Endothelial cell of umbilical vein (primary cell): ENCODE results near the gene SPDYE16. TPM values are rescaled to one million over a fixed set of nuclear protein-coding genes. Genes with fewer than 3 reads are reported as not detected.
"Not testable (repeated sequence)": the region's sequence is repeated elsewhere in the genome, so short reads cannot be mapped to it uniquely, and the experiment has no call there.

Source experiments
- BruUV-seq: library from RNA; stranded (reverse); fragments of 400-500 nt; replicated peaks from 2 replicates; lab custom pipeline; 2021; lab: Mats Ljungman, UMichigan
- CTCF ChIA-PET: fragments of 300-600, 350-600 bp; sonication (Branson Sonifier 250); formaldehyde crosslinking; loops from one replicate; lab custom pipeline; 2021; ENCODE audit warnings: antibody characterized with exemption, inconsistent platforms; lab: Charles Lee
- POLR2A ChIA-PET: fragments of 300-600, 350-600 bp; sonication (Branson Sonifier 250); formaldehyde crosslinking; loops from one replicate; lab custom pipeline; 2021; ENCODE audit warnings: antibody characterized with exemption, inconsistent platforms; lab: Charles Lee
- DNase-seq: peaks from one replicate; pipeline ENCODE4 v3.0.0-alpha.2; 2011; ENCODE audit warnings: low read depth, low spot score
- FAIRE-seq: peaks from 2 replicates; lab custom pipeline; 2011; peaks lifted over from hg19 to GRCh38; lab: Jason Lieb, UNC
- H2AFZ ChIP-seq: 2 replicates; pipeline ENCODE4 v1.6.0; 2012; ENCODE audit warnings: low read depth, low read length, control low read depth, inconsistent platforms
- H3K27ac ChIP-seq: 2 replicates; pipeline ENCODE4 v1.5.1; 2011; ENCODE audit warnings: low read depth, mild to moderate bottlenecking, control low read depth, low read length, moderate library complexity; ENCODE audit not compliant: insufficient read depth
- H3K27me3 ChIP-seq, 2 experiments: 2 replicates each; pipeline versions ENCODE4 v1.6.0 to v1.6.1; 2011; ENCODE audit warnings: low read length in 2 of 2, mixed read lengths in 1 of 2; ENCODE audit not compliant: control insufficient read depth in 2 of 2, insufficient read depth in 2 of 2
- H3K36me3 ChIP-seq, 2 experiments: 2 replicates in 1 of 2; 3 replicates in 1 of 2; pipeline ENCODE4 v1.5.1; 2011; ENCODE audit warnings: low read length in 2 of 2, mild to moderate bottlenecking in 1 of 2, moderate library complexity in 1 of 2; ENCODE audit not compliant: control insufficient read depth in 2 of 2, insufficient read depth in 2 of 2; ENCODE audit errors: extremely low read depth in 1 of 2
- H3K4me1 ChIP-seq: 3 replicates; pipeline ENCODE4 v1.5.1; 2011; ENCODE audit warnings: mild to moderate bottlenecking, low read length; ENCODE audit not compliant: control insufficient read depth, insufficient read depth; ENCODE audit errors: extremely low read depth
- H3K4me2 ChIP-seq: 2 replicates; pipeline ENCODE4 v1.6.1; 2011; ENCODE audit warnings: low read length, control low read depth, mixed read lengths; ENCODE audit not compliant: insufficient read depth
- H3K4me3 ChIP-seq, 3 experiments: fragments of 200-600 bp in 1 of 3; sonication (generic), shearing (Covaris generic) in 1 of 3; replicated peaks in 1 of 3; 2 replicates each; pipeline ENCODE4 v1.5.1; 2011 to 2016; ENCODE audit warnings: control low read depth in 3 of 3, low read length in 3 of 3, mild to moderate bottlenecking in 2 of 3, inconsistent platforms in 1 of 3, low read depth in 1 of 3, moderate library complexity in 1 of 3; ENCODE audit not compliant: insufficient read depth in 1 of 3
- H3K79me2 ChIP-seq: 2 replicates; pipeline ENCODE4 v1.6.0; 2012; ENCODE audit warnings: low read length, inconsistent platforms; ENCODE audit not compliant: control insufficient read depth, insufficient read depth
- H3K9ac ChIP-seq: replicated peaks from 2 replicates; pipeline ENCODE3; 2011; ENCODE audit warnings: low read length, control low read depth; ENCODE audit not compliant: insufficient read depth; ENCODE audit errors: extremely low read depth
- H3K9me1 ChIP-seq: replicated peaks from 3 replicates; pipeline ENCODE4 v1.6.0; 2011; ENCODE audit warnings: mild to moderate bottlenecking, low read length; ENCODE audit not compliant: control insufficient read depth, insufficient read depth; ENCODE audit errors: extremely low read depth
- H3K9me3 ChIP-seq: replicated peaks from 2 replicates; pipeline ENCODE4 v1.5.1; 2012; ENCODE audit warnings: low read length, inconsistent platforms; ENCODE audit not compliant: control insufficient read depth, insufficient read depth
- H4K20me1 ChIP-seq: replicated peaks from 2 replicates; pipeline ENCODE3; 2011; ENCODE audit warnings: mild to moderate bottlenecking, low read length; ENCODE audit not compliant: control insufficient read depth, insufficient read depth; ENCODE audit errors: extremely low read depth
- POLR2AphosphoS5 ChIP-seq: IDR thresholded peaks from 2 replicates; pipeline ENCODE4 v1.6.1; 2012; ENCODE audit warnings: low read depth, mild to moderate bottlenecking, control low read depth, low read length, moderate library complexity; ENCODE audit not compliant: insufficient read depth
- dilution Hi-C: fragments of 300-500 bp; cut with MboI; formaldehyde crosslinking; loops from one replicate; pipeline ENCODE4 v1.15.0; 2019; ENCODE audit warnings: low sequenced_read_pairs; ENCODE audit not compliant: extremely low pct_ligation_motif_present
- intact Hi-C: fragments of 100-400 bp; cut with micrococcal nuclease; formaldehyde crosslinking; loops from one replicate; pipeline ENCODE4 v1.10.0; 2022
- polyA plus RNA-seq, 4 experiments: library from polyadenylated mRNA; depleted of rRNA in 3 of 4; stranded (reverse) in 3 of 4; unstranded in 1 of 4; fragments of >200 nt; gene quantifications; 2 replicates each; pipeline versions ENCODE4 v1.2.1 to v1.2.3, GENCODE V29; 2011 to 2012; ENCODE audit warnings: missing spikeins in 1 of 4
- total RNA-seq: library from RNA; stranded (reverse); gene quantifications from 2 replicates; pipeline ENCODE4 v1.2.3, GENCODE V29; 2021

Gene SPDYE16
- total and polyA plus RNA-seq, 2 donors (not counting 3 experiments of a cell fraction or from before 2014, with no cell fraction given): 0.03 to 0.22 TPM

DNA sequence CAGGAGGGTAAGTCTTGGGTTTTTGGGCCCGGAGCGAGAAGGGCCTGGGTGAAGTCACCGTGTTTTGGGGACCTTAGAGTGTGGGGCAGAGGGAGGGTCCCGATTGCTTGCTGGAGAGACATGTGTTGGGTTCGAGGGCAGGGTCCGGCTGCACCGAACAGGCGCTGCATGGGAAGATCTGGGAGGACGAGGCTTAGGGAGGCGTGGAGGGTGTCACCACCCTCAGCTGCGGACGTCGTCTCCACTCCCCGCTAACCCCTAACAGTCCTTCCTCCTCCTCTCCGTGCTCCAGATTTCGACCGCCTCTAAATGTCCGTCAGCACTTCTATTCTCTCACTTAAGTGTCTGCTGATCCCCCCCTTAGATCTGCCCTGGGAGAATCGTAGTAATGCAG, 6.8 kb upstream of the SPDYE16 start:
- BruUV-seq, H3K9me1 ChIP-seq, H4K20me1 ChIP-seq, DNase-seq, POLR2A ChIA-PET, H3K36me3 ChIP-seq, FAIRE-seq, H3K27me3 ChIP-seq, CTCF ChIA-PET, H3K4me1 ChIP-seq, dilution Hi-C loops, H3K9me3 ChIP-seq, intact Hi-C loops: not testable (repeated sequence)
- Histone ChIP-seq H2AFZ (peak overlapping the region; percentile 0), H3K27ac (peak overlapping the region; percentile 75), H3K79me2 (peaks cover 20% of the 10 kb centered on the region), H3K4me3 (peak overlapping the region; percentile 52 to 83 (median 65)), H3K4me2 (peak overlapping the region; percentile 58), H3K9ac (peak overlapping the region; percentile 63)

DNA sequence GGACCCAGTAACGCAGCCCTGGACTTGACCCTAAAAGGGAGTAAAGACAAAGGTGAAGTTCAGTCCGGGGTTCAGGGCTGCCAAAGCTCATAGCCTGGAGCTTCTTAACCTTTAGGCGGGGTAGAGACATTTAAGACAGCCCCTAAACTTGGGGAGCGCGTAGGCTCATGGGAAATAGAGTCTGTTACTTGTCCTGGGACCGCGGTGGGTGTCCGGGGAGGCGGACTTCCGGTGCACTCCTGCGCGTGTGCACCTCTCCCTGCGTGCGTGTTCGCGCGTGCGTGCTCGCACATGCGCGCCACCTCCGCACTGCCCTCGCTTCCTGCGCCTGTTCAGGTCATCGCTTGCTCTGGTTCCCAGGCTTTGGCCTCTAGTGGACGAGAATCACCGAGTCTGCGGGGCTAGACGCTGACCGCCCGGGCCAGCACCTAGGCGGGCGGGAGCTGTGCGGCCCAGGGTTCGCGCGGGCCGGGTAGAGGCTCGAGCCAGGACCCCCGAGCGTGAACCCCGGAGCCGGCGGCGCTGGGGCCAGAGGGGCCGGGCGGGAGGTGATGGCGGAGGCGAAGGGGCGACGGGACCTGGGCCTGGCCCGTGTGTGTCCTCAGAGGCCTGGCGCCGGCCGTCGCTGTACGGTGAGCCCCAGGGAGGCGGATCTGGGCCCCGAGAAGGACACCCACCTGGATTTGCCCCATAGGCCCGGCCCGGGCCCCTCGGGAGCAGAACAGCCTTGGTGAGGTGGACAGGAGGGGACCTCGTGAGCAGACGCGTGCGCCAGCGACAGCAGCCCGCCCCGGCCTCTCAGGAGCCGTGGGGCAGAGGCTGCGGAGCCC, 6.1 kb upstream of the SPDYE16 start:
- dilution Hi-C loops, H4K20me1 ChIP-seq, POLR2A ChIA-PET, BruUV-seq, H3K27me3 ChIP-seq, H3K9me3 ChIP-seq, H3K36me3 ChIP-seq, CTCF ChIA-PET, H3K4me1 ChIP-seq, H3K9me1 ChIP-seq, intact Hi-C loops: not testable (repeated sequence)
- H3K4me3 ChIP-seq: peak overlapping the region; percentile 52 to 83 (median 65)
- peak overlapping the region; percentile 85 for H2AFZ ChIP-seq
- H3K4me2 ChIP-seq: peak overlapping the region; percentile 58
- TF ChIP-seq POLR2AphosphoS5: peak; percentile 47
- peaks cover 17% of the 10 kb centered on the region for H3K79me2 ChIP-seq
- DNase-seq: peak; percentile 69
- peak overlapping the region; percentile 63 for H3K9ac ChIP-seq
- FAIRE-seq: peak; percentile 18
- peak overlapping the region; percentile 75 for H3K27ac ChIP-seq

DNA sequence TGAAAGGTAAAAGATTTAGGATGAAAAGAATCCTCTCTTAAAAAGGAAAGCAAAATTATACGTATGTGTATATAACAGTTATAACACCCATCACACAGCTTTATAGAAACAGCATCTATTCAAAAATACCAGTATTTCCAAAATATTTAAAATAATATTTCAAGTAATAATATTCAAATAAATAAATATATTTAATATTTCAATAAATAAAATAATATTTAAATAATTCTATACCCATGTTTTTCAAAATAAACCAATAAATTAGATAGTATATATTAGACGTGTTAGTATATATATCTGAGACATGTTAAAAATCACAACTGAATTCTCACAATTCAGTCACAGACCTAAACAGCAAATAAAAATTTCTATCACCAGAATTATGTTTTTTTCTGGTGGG, 11.5 kb downstream of the SPDYE16 start:
- POLR2A ChIA-PET, FAIRE-seq, H3K9ac ChIP-seq, H3K79me2 ChIP-seq, H3K4me2 ChIP-seq, H3K27me3 ChIP-seq, intact Hi-C loops, H3K9me1 ChIP-seq, H3K27ac ChIP-seq, BruUV-seq, H2AFZ ChIP-seq, H3K4me1 ChIP-seq, DNase-seq, H3K9me3 ChIP-seq, H4K20me1 ChIP-seq, H3K4me3 ChIP-seq, H3K36me3 ChIP-seq, dilution Hi-C loops, CTCF ChIA-PET: not testable (repeated sequence)

DNA sequence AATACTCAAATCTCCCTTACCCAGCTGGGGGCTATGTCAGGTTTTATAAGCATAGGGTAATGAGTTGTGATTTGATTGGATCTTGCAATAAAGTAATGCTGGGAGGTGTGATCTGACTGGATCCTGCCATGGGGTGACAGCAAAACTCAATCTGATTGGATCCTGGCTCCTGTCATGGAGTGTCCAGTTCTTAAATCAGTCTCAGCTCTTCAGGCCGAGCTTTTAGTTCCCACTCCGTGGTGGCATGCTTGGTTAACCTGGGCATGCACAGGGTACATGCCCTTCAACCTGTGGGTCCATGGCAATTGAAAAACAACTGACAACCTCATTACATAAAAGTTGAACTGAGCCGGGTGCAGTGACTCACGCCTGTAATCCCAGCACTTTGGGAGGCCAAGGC, 16.9 kb downstream of the SPDYE16 start:
- CTCF ChIA-PET, dilution Hi-C loops, BruUV-seq: not testable (repeated sequence)

More for the DNA sequence above, 16.9 kb downstream of the SPDYE16 start:
- H3K27me3 ChIP-seq, H3K36me3 ChIP-seq, H3K4me2 ChIP-seq, DNase-seq, POLR2A ChIA-PET, H2AFZ ChIP-seq, H4K20me1 ChIP-seq, intact Hi-C loops, H3K79me2 ChIP-seq, FAIRE-seq, H3K9me1 ChIP-seq, H3K9me3 ChIP-seq, H3K4me3 ChIP-seq, H3K4me1 ChIP-seq, H3K27ac ChIP-seq, H3K9ac ChIP-seq: not testable (repeated sequence)
